Ecto neural progenitor cell (in vitro differentiated cells): ENCODE results near the gene ADAM21.
"Not testable (repeated sequence)": the region's sequence is repeated elsewhere in the genome, so short reads cannot be mapped to it uniquely, and the experiment has no call there.

Experiments used
- DNase-seq: peaks from one replicate; pipeline ENCODE4 v3.0.0-alpha.2; 2018; ENCODE audit warnings: low spot score

The ADAM21 gene

DNA sequence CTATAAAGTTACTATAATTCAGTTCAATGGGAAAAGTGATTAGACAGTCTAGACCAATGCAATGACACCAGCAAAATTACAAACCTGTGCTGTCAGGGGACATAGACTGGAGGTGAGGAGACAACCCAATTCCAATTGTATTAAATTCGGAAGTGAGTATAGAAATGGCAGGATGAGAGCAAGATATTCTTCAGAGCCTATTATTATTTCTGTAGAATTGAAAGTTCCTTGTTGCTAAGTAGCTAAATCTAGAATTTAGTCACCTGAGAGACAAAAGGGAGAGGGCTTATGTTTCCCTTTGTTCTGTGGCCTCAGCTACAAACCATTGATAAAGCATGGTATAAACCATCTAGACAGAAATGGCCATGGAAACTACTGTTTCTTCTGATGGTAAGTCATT, at the start of gene ADAM21:
ADAM21 (plus strand) TSS at position 301 of the 400 bp plus-strand sequence. CDS start 5,326 bp downstream, outside the sequence.
- DNase-seq: no peak

DNA sequence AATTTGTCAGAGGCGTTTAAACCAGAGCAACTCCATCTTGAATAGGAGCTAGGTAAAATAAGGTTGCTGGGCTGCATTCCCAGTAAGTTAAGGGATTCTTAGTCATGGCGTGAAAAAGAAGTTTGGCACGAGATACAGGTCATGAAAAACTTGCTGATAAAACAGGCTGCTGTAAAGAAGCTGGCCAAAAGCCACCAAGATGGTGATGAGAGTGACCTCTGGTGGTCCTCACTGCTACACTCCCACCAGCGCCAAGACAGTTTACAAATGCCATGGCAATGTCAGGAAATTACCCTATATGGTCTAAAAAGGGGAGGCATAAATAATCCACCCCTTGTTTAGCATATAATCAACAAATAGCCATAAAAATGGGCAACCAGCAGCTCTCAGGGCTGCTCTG, 48.6 kb upstream of the ADAM21 start:
- DNase-seq: not testable (repeated sequence)

DNA sequence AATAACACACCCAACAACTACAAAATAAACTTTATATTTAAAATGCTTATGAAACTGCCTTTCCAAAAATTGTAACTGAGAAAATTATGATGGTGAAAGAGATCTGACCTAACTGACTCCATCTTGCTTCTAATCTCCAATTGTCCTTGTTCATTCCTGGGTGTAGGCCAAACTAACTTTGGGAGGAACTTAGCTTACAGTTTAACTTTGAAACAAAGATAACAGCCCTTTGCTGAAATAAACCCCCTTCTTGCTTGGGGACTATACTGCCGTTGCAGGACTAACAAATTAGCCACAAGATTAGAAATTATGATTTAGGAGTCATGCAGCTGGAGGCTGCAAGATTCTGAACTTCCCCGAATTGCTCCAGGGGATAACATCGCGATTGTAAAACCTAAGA, 45.8 kb upstream of the ADAM21 start:
- DNase-seq: not testable (repeated sequence)

DNA sequence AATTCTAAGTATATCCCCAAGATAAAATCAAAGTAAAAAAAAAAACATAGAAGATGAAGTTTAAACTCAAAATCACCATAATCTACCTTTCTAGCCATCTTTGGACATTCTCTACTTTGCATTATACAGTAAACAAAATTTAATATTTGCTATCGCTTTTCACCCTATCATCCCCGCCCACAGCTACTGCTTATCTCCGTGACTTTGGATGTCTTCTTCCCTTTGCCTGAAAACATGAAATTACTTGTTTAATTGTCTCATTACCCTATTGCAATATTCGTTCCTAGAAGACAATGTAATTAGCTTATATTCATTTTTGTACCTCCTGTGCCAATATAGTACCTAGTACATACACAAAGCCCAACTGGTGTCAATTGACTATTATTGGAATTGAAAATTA, 44.4 kb upstream of the ADAM21 start:
- no peak for DNase-seq

DNA sequence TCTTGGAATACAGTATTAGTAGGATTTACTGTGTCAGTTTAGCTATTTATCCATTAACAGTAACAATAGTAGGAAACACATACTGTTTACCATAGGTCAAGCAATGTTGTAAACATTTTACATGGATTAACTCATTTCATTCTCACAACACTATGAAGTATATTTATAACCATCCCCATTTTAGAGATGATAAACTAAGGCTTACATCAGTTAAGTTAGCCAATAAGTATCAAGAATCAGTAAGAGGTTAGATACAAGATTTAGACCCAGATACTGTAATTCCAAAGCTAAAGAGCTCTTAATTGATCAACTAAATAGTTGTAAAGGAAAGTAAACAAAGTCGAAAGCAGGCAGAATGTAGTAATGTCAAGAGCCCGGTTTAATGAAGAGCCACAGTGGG, 36.2 kb upstream of the ADAM21 start:
- no peak for DNase-seq

DNA sequence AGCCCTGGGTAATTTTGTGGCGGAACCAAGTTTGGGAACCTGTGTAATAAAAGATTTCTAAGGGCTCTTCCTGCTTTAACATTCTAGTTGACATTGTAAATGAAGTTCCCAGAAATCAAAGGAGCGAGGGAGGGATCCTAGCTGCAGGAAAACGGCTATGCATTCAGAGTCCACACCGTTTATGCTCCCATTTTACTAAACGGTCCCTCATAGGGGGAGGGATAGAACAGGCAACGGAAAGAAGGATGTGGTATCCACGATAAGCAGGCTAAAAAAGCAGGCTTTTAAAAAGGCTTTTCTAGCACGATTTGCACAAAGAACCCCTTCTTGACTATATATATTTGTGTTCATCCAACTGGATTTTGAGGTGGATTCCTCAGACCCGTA, 35.6 kb upstream of the ADAM21 start:
- no peak for DNase-seq

DNA sequence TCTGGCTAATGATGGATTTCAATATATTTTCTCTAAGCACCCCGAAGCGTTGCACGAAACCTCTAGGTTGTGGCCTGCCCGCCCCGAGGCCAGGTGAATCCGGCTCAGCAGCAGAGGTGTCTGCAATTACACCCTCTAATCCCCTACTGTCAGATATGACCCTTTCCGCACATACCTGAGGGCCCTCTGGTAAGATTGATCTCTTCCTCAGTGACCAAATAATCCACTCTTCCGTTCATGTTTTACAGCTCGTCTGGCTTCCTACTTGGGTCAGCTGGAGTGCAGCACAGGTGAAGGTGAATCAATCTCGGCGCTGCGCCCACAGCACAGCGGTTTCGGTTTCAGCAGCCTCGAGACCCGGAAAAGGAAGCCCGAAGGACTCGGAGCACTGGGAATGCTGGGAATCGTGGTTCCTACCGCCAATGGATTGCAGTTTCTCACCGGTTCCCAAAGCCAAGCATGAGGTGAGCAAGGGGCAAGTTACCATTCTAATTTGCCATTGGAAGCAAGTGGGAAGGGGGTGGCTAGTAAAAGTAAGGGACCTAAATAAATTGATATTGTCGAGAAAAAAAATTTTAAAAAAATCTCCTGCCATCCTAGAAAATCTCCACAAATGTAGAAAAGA, 35.1 kb upstream of the ADAM21 start, which contains the start of gene SYNJ2BP:
SYNJ2BP (minus strand) TSS at position 366 of the 625 bp plus-strand sequence; CDS start at position 239, 127 bp downstream.
- DNase-seq: peak; percentile 72

DNA sequence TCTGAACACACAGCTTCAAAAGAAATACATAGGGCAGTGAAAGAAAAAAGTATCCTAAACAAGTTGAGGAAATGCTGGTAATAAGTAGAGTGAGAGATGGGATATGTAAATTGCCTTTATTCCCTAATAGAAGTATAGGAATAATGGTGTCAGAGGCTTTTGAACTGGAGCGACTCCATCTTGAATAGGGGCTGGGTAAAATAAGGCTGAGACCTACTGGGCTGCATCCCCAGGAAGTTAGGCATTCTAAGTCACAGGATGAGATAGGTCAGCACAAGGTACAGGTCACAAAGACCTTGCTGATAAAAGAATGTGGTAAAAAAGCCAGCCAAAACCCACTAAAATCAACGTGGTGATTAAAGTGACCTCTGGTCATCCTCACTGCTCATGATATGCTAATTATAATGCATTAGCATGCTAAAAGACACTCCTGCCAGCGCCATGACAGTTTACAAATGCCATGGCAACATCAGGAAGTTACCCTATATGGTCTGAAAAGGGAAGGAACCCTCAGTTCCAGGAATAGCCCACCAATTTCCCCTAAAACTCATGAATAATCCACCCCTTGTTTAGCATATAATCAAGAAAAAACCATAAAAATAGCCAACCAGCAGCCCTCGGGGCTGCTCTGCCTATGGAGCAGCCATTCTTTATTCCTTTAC, 32.6 kb upstream of the ADAM21 start:
- not testable (repeated sequence) for DNase-seq

DNA sequence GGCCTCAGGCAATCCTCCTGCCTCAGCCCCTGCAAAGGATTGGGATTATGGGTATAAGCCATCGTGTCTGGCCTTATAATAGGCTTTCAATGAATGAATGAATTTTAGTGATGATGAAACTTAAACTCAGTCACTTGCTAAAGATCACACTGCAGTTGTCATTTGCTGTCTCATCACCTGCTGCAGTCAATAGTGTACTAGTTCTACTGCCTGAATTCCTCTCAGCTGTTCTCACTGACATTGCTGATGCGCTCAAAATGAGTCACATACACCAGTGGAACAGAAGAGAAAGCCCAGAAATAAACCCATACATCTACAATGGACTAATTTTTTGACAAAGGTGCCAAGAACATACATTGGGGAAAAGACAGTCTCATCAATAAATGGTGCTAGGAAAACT, 29.4 kb upstream of the ADAM21 start:
- DNase-seq: no peak

DNA sequence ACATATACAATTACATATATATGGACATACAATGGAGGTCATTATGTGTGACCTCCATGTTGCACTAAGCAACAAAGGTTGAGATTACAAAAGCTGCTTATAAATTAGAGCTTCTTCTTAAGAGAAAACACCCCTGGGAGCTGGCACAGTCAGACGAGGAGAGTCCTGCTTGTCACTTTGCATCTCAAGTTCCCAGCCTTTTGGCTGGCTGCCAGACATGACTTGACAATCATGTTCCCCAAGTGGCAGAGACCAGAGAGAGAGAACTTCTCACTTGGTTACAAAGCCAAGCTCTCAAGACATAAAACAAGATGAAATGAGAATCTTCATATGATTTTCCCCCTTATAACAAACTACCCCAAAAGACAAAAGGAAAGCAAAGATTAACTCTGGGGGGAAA, 26.6 kb upstream of the ADAM21 start:
- no peak for DNase-seq

DNA sequence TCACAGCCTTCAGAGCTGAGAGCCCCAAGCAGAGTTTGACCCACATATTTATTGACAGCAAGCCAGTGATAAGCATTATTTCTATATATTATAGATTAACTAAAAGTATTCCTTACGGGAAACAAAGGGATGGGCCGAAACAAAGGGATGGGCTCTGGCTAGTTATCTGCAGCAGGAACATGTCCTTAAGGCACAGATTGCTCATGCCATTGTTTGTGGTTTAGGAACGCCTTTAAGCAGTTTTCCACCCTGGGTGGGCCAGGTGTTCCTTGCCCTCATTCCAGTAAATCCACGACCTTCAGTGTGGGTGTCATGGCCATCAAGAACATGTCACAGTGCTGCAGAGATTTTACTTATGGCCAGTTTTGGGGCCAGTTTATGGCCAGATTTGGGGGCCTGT, 25.4 kb upstream of the ADAM21 start:
- not testable (repeated sequence) for DNase-seq

DNA sequence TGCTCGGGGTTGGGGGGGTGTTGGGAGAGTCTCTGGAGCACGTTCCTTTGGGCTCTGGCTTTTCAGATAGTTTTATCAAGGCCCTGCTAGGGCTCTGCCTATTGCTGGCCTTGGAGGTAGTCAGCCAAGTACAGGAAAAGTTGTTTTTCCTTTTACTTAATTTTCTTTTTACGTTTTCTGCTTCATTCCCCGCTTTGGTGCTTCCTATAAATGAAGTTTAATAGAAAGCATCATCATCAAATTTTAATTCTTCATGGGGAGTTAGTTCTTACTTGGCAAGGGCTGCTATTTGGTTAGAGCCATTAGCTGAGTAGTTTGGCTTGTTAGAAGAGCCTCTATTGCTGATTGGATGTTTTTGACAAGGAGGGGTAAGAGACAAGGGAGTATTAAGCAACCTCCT, 15.1 kb upstream of the ADAM21 start:
- no peak for DNase-seq

DNA sequence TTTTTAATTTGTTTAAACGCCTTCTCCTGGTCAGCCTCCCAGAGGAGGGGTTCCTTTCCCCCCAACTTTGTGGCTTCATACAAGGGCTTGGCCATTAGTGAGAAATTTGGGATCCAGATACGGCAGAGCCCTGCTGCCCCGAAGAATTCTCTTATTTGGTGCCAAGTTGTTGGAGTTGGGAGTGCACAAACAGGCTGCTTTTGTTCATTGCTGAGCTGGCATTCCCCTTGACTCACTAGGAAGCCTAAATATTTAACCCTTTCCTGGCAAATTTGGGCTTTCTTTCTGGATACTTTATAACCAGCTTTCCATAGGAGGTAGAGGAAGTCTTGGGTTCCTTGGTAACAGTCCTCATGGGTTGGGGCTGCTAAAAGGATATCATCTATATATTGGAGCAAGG, 10.3 kb upstream of the ADAM21 start:
- no peak for DNase-seq

DNA sequence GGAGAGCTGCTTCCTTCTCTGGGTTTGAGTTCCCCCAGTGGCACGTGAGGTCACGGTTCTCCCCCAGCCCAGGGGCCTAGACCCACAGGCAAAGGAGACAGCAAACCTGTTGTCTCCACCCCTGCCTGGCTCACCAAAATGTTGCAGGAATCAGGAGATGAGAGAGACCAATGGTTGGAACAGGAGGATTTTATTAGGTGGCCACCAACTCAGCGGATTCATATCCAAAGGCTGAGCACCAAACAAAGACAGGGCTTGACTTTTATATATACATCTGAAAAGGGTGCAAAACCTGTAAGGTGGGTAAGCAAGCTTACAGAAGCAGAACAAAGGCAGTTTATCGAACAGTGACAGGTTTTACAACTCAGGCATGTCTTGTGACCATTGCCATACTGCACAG, 9.2 kb upstream of the ADAM21 start:
- DNase-seq: no peak

DNA sequence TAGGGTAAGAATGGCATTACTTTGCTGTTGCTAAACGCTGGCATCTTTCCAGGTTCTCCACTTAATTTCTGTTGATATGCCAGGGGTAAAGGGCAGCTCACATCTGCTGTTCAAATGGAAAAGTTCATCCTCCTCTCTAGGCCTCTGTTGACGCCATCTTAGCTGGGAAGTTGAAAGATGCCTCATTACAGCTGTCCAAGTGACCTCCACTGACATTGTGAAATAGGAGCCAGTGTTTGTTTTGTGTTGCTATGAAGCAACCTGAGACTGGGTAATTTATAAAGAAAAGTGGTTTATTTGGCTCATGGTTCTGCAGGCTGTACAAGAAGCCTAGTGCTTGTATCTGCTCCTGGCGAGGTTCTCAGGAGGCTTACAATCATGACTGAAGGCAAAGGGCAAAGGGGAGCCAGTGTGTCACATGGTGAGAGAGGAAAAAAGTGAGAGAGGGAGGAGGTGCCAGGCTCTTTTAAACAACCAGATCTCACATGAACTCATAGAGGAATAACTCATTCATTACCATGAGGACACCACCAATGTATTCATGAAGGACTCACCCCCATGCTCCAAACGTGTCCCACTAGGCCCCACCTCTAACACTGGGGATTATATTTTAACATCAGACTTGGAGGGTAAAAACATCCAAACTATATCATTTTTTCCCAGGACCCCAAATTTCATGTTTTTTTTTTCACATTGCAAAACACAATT, 3.2 kb upstream of the ADAM21 start:
- DNase-seq: no peak

DNA sequence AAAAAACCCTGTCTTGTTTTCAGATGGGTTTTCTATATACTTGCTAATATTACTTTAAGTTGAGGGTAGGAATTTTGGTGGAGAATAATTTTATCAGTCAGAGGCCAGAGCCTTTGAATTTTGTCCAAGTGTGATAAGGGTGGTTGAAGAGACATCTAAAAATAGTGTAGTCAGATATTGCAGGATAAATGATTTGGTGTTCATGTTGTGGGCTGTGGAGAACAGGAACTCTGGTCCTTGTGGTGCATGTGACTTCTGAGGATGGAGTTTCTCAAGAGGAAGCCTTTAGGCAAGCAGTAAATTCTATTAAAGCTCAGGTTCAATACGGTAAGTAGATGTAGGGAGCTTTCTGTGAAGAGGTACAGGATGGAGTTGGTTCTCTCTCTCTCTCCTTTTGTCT, 2.8 kb downstream of the ADAM21 start:
- DNase-seq: no peak

DNA sequence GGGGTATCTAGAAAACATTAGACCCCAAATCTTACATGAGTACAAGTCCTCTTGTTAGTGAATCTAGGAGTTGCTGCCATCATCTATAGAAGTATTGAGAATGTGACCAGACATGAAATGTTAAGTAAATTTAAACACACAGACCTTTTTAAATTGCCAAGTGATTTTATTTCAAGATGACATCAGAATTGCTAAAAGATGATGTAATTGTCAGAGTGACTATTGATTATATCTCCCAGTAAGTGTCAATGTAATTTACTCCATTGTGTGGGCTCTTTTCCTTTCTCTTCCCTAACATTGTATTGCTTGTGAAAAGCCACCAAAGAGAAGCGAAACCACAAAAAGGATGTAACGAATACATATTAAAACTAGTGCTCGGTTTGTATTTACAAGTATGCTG, 16.8 kb downstream of the ADAM21 start:
- DNase-seq: no peak

DNA sequence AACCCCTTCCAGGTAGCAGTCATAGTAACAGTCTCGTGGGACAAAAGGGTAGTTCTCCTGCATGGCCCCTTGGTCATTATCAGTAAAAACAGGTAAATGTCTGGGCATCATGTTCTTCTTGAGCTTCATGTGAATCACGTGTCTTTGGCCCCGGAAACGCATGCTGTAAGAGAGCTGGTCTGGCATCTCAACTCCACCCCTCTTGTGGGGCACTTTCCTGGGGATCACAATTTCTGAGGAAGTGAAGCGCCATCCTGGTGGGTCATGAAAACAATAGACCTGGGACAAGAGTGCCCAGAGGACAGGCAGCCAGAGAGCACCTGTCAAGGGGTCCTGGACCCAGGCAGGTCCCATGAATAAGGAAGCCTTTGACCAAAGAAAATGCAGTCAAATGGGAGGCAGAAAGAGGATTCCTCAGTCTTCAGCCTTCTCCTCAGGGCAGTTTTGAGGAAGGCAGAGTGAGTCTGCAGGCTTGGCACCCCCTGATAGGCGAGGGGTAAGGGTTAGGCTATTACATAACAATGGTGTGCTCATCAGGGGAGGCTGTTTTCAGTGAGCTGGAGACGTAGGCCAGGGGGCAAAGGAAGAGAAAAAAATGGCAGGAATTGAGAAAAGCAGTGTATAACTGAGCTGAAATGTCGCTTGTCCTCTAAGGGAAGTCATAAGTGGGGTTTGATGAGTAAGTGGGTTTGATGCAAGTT, 19.0 kb downstream of the ADAM21 start:
- not testable (repeated sequence) for DNase-seq

DNA sequence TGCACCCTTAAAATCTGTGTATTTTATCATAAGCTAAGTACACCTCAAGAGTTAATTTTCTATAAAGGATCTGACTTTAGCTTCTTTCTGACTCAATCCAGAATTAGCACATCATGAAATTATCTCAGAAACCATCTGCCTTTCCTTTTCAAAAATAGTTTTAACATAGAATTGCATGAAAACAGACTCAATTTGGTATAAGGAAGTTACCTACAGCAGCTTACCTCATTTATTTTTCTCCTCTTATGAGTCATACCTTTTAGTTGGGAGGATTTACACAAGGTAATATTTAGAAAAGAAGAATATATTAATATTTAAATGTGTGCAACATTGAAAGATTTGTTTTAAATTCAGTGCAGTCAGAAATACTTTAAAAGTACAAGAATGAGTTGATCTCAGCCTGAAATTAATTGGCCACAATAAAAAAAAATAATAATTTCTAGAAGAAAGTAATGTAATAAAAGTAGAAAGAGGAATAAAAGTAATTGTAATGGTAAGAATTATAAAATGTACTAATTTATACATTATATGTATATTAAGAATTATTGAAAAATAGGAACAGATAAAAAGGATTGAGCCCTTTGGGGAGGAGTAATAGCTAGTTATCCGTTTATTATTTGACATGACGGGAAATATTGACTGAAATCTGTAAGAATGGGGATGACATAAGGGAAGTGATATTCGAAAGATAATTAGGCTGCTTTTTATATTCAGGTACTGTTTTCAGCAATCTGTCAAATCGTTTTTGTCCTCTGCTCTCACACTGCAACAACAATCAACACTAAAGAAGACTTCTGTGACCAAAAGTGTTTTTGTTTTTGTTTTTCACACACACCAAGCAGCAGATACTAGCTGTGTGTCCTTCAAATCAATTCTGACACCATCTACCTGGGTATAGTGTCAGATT, 20.5 kb downstream of the ADAM21 start:
- no peak for DNase-seq

DNA sequence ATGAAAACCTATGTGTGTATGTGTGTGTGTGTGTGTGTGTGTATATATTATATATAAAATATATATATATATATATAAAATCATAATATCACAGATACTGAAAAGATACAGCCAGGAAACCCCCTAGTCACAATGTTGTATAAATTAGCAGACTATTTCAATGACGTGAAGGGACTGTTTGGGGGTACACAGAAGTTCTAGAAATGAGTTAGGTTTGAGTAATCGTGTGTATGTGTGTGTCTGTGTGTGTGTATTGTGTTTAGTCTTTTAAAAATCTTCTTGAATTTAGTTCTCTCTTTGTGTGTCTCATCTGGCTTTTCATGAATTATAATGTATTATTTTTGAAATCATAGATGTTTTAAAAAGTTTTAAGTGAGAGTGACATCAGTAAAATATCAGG, 21.9 kb downstream of the ADAM21 start:
- DNase-seq: no peak

DNA sequence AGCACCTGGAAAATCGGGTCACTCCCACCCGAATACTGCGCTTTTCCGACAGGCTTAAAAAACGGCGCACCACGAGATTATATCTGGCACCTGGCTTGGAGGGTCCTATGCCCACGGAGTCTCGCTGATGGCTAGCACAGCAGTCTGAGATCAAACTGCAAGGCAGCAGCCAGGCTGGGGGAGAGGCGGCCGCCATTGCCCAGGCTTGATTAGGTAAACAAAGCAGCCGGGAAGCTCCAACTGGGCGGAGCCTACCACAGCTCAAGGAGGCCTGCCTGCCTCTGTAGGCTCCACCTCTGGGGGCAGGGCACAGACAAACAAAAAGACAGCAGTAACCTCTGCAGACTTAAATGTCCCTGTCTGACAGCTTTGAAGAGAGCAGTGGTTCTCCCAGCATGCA, 23.5 kb downstream of the ADAM21 start:
- not testable (repeated sequence) for DNase-seq
